ENCODE data around the gene POGLUT3. TPM values are rescaled to one million over a fixed set of nuclear protein-coding genes. Genes with fewer than 3 reads are reported as not detected.

Gene POGLUT3
- total and polyA plus RNA-seq, 9 of the 15 experiments (the other 6 are each of a cell fraction or from before 2014, with no cell fraction given): 4.6 to 29.7 (median 17.8) TPM

GRCh38 chr11:108483163-108483562 lies 15.0 kb downstream of the POGLUT3 start (continued):
- TF ChIP-seq MCM3 (IDR thresholded peaks at IDR 0.05): no peak

GRCh38 chr11:108474664-108475463 lies 23.3 kb downstream of the POGLUT3 start:
- no peaks in the 10 kb centered on the region for H3K4me1 ChIP-seq (replicated peaks in 1 of 2; ENCODE audit: control insufficient read depth in 2 of 2, insufficient read depth in 2 of 2, low read length in 2 of 2)
- DNase-seq (ENCODE audit: extremely low read depth in 1 of 4, low spot score in 3 of 4) (no peak), FAIRE-seq (no peak), ATAC-seq (no peak)
- H3K4me2 ChIP-seq (ENCODE audit: insufficient read depth, low read length): no peak overlapping the region
- no TSS peak for BruUV-seq (replicated peaks)
- H4K20me1 ChIP-seq (replicated peaks; ENCODE audit: control insufficient read depth, insufficient read depth, low read length): no peaks in the 10 kb centered on the region
- TF ChIP-seq FOXJ2 (tag; IDR thresholded peaks at IDR 0.05) (no peak), ETS2 (tag; IDR thresholded peaks at IDR 0.05; ENCODE audit: borderline replicate concordance, poor library complexity, severe bottlenecking) (no peak)
- WGBS (ENCODE audit: insufficient coverage, low coverage, missing lambda C conversion rate): 85% methylated on average over 11 of the region's 11 CpGs
- H3K27ac ChIP-seq (ENCODE audit: extremely low read depth, low read depth, low read length): no peak overlapping the region
- intact Hi-C loops (cut with micrococcal nuclease): no loop called here
- ChIA-PET POLR2A (no interaction called here), CTCF (ENCODE audit: low intra/inter-chr PET ratio) (no interaction called here)
- in situ Hi-C loops (cut with MboI): no loop called here
- H3K9me3 ChIP-seq (replicated peaks; ENCODE audit: control insufficient read depth, insufficient read depth, low read depth, low read length): no peaks in the 10 kb centered on the region
- H3K27me3 ChIP-seq (ENCODE audit: control insufficient read depth in 2 of 2, insufficient read depth in 2 of 2, low read length in 2 of 2): no peaks in the 10 kb centered on the region
- no peak overlapping the region for H3K4me3 ChIP-seq
- H3K9me1 ChIP-seq (ENCODE audit: control insufficient read depth, insufficient read depth, low read length): no peaks in the 10 kb centered on the region
- H2AFZ ChIP-seq (ENCODE audit: low read depth, low read length): no peak overlapping the region
- peaks cover 48% of the 10 kb centered on the region for H3K36me3 ChIP-seq (ENCODE audit: control insufficient read depth, insufficient read depth, low read length)
- no peak overlapping the region for H3K9ac ChIP-seq (ENCODE audit: insufficient read depth in 1 of 2, low read depth in 2 of 2, low read length in 2 of 2)
- H3K79me2 ChIP-seq (ENCODE audit: control insufficient read depth, insufficient read depth, low read length): no peaks in the 10 kb centered on the region

GRCh38 chr11:108472681-108473080 lies 25.5 kb downstream of the POGLUT3 start:
- BruUV-seq (replicated peaks): no TSS peak
- Histone ChIP-seq H3K9me1 (ENCODE audit: control insufficient read depth, insufficient read depth, low read length) (no peaks in the 10 kb centered on the region), H3K79me2 (ENCODE audit: control insufficient read depth, insufficient read depth, low read length) (no peaks in the 10 kb centered on the region), H3K27ac (ENCODE audit: extremely low read depth, low read depth, low read length) (no peak overlapping the region), H2AFZ (ENCODE audit: low read depth, low read length) (no peak overlapping the region), H3K4me2 (ENCODE audit: insufficient read depth, low read length) (no peak overlapping the region), H3K9me3 (replicated peaks; ENCODE audit: control insufficient read depth, insufficient read depth, low read depth, low read length) (no peaks in the 10 kb centered on the region), H3K36me3 (ENCODE audit: control insufficient read depth, insufficient read depth, low read length) (peaks cover 34% of the 10 kb centered on the region; the same call in 2 of the 3 replicates), H3K27me3 (ENCODE audit: control insufficient read depth in 2 of 2, insufficient read depth in 2 of 2, low read length in 2 of 2) (no peaks in the 10 kb centered on the region), H3K4me1 (replicated peaks in 1 of 2; ENCODE audit: control insufficient read depth in 2 of 2, insufficient read depth in 2 of 2, low read length in 2 of 2) (peaks cover 3 to 4% of the 10 kb centered on the region in 2 experiments; a peak in 3 of 5 replicates), H3K4me3 (no peak overlapping the region), H3K9ac (ENCODE audit: insufficient read depth in 1 of 2, low read depth in 2 of 2, low read length in 2 of 2) (no peak overlapping the region), H4K20me1 (replicated peaks; ENCODE audit: control insufficient read depth, insufficient read depth, low read length) (no peaks in the 10 kb centered on the region)
- no peak for ATAC-seq
- intact Hi-C loops (cut with micrococcal nuclease) (no loop called here), in situ Hi-C loops (cut with MboI) (no loop called here)
- no peak for DNase-seq (ENCODE audit: extremely low read depth in 1 of 4, low spot score in 3 of 4)
- TF ChIP-seq SAP30 (IDR thresholded peaks at IDR 0.05; ENCODE audit: borderline replicate concordance, insufficient read depth, low read depth, low read length, poor library complexity, severe bottlenecking) (no peak), MEF2A (IDR thresholded peaks at IDR 0.05; ENCODE audit: control insufficient read depth, low read depth, low read length) (no peak), ZNF668 (CRISPR knock-in tag; IDR thresholded peaks at IDR 0.05) (no peak), SP2 (IDR thresholded peaks at IDR 0.05; ENCODE audit: extremely low read depth, low read depth, low read length, poor library complexity, severe bottlenecking) (no peak), ATF7 (IDR thresholded peaks at IDR 0.05) (no peak), CHD4 (IDR thresholded peaks at IDR 0.05; ENCODE audit: insufficient read depth, insufficient replicate concordance, low read depth, low read length, poor library complexity, severe bottlenecking) (no peak), FOXJ2 (tag; IDR thresholded peaks at IDR 0.05) (no peak), MAX (CRISPR knock-in tag; IDR thresholded peaks at IDR 0.05) (no peak), FOXP1 (CRISPR knock-in tag; IDR thresholded peaks at IDR 0.05) (no peak), SAFB (IDR thresholded peaks at IDR 0.05; ENCODE audit: borderline replicate concordance, low read depth, low read length) (no peak), TEAD1 (CRISPR knock-in tag; IDR thresholded peaks at IDR 0.05) (no peak), ZNF77 (CRISPR knock-in tag; IDR thresholded peaks at IDR 0.05) (no peak)
- ChIA-PET CTCF (ENCODE audit: low intra/inter-chr PET ratio) (no interaction called here), POLR2A (no interaction called here)
- no peak for FAIRE-seq
- WGBS (ENCODE audit: insufficient coverage, low coverage, missing lambda C conversion rate): 100% methylated on average over 1 of the region's 1 CpG

Data from K562 (cell line).